ENCODE measurements around the gene MAML3.

MAML3 gene

DNA sequence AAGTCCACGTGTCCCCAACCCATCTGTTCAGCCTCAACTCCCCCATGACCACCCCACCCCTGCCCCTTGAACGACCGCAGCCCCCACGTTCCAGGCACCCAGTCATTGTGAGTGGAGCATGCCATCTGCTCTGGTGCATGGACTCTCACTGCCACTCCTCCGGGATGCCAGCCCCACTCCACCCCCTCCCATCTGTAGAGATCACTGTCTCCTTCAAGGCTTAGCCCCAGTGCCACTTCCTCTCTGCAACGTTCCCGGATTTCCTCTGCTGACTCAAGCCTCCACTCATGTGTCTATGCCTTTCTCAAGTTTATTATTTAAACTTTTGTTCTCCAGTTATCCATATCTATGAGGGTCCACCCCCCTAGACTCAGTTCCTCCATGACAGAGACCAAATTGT lies 54.0 kb downstream of the MAML3 start:
- no peak for DNase-seq (ENCODE audit: low read depth)

DNA sequence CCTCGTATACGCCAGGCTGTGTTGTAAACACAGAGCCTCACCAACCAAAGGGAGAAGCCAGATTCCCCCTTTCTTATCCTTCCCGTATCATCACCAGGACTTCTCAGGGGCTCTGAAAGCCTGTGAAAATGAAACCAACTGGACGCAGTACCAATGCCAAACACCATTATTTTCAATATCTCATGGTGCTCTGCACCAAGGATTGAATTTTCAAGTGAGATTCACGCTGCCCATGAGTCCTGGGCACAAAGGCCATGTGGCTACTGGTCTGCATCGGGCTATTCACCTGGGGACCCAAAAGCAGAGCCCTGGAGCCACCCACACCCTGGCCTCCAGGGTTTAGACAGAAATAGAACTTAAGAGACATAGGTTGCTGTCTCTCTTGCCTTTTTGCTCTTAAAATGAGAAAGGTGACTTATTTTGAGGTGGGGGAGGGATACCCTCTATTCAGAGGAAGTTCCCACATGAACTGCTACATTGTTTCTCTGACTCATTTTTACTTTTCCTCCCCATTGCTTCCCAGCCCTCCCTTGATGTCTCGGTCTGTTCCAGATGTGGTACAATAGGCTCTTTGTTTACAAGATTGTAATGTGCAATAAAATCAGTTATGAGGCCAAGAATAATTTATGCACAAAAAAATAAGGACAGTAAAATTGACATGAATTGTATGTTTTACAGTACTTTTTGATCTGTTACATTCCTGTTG lies 55.4 kb downstream of the MAML3 start:
- DNase-seq (ENCODE audit: low read depth) = no peak

DNA sequence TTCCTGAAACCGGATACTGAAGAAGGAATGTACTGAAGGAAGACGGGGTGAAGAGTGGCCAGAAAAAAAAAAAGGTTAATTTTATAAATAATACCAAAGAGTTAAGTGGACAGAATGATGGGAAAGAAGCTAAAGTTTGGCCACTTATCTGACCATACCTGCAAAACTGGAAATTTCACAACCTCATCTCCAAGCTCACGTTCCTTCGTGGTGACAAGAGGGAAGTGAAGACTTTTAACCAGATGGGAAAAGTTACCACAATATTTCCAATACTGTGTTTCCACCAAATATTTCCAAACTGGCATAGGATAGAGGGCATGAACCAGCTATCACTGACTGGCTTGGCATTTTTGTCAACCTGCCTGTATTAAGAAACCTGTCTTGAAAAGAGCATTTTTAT lies 56.4 kb downstream of the MAML3 start:
- DNase-seq (ENCODE audit: low read depth) = no peak

DNA sequence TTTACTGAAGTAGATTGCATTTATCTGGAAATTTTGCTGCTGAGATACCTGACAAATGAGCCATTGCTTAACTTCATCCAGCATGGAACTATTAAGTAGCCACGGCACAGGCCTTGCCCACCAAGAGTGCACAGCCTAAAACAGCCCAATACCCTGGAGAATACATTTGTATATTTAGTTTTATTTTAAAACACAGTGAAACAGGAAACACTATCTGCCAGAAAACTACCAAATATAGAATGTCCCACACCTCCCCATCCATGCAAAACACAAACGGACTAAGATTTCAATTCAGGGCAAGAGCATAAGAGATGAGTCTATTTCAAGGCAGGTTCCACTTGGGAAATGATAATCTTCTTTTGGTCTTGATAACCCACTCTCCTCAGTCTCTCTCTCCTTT lies 57.1 kb downstream of the MAML3 start:
- no peak for DNase-seq (ENCODE audit: low read depth)

DNA sequence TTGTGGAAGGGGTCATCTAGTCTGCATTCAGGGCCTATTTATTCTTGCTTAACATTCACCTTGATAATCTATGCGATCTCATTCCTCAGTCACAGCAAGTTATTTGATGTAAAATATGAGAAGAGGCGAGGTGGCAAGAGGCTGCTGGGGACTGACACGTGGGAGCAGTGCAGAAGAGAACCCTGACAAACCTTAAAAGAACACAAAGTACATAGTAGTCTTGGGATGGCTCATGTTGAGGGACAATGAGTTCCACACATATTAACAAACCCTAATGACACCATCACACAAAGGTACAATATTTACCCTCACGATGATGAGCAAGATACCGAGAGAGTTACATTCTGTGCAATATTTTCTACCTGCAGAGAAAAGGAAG lies 57.5 kb downstream of the MAML3 start:
- no peak for DNase-seq (ENCODE audit: low read depth)

DNA sequence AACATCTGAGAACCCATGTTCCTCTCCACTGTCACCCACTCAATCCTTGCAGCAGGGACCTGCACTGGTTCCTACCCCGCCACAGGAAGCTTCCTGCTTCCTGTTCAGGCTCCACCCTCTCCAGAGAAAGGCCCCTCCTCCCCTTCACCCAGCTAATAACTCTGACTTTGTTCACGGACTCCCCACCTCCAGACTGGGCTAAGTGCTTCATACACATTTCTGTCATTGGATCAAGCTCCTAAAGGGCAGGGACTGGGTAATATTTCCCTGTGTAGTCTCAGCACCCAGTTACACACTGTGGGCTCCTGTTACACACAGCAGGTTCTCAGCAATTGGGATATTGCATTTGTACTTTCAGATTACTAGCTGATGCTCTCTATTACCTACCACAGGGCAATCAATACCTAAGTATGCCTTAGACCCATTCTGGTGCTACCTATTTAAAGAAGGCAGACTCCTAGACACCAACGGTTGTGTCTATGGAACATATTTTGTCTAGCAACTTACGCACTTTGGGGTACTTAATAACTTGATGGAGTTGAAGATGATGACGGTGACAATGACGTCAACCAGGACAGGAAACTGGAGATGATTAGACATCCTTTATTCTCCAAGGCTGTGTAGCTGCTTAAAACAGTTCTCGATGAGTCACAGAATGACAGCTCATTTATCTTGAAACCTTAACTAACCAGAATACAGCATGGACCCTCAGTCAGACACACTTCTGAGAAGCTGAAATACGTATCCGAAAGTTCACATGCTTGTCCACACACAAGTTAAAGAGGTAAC lies 58.1 kb downstream of the MAML3 start:
- no peak for DNase-seq (ENCODE audit: low read depth)

DNA sequence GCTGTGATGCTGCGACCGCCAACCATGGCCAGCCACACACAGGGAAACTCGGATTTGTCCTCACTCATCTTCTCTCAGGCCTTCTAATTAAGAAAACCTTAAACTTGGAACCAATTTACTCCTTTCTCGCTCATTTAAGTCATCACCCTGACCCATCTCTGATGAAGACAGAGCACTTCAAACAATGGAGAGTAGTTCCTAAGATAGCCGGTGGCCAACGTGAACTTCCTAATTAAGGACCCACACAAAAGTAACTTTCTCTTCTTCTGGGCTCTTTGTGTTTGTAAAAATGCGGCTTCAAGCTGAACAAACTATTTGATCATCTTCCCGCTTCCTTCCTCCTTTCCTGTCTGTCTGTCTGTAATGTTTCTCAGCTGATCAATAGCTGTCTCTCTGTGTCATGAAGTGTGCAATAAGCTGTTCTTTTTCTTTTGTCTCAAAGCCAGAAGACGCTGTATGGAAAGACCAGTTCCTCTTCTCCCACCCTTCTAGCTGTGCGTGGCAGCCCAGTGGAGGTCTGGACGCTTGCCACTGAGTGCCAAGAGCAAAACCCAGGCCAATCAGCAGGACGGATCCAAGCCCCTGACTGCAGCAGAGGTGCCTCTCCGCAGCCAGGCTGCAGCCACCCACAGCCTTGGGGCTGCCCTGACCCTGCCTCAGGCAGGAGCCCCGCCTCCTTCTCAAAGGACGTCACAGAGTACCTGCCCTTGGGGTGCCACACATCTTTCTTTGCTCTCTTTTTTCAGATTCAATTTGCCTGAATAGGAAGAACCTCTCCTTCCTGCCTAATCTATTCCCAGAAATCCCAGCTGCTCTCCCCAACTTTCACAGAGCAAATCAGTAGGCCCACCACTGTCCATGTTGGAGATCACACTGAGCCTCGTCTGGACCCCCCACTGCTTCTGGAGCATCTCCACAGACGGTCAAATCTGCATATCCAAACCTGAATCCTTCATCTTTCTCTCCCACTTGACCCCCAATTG lies 59.3 kb downstream of the MAML3 start:
- peak; percentile 35 for DNase-seq (ENCODE audit: low read depth)

DNA sequence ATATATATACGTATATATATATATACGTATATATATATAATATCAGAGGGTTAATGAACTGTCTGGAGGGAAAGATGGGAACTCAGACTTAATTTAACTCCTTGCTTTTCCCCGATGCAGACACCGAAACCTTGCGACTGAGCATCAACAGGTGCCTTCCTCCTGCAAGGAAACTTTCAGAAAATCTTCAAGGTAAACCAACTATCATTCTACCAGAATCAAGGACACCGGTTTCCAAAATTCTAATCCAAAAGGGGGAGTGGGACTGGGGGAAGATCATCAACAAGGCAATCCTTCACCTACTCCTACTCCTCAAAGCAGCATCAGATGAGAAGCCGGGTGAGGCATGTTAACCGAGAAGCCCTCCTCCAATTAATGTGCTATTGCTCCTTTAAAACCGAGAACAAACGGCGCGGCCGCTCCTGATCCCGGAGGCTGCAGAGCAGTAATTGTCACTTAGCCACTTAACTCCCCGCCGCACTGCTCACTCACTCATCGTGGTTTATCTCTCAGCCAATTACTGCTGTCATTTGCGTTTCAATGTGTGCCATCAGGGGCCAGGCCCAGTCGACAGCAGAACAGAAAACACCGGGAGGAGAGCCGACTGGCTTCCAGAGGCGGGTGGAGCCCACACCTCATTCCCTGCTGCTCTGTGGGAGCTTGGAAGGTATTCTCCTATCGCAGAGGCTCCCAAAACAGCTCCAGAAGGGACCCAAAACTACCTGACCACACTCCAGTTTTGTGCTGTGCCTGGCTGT lies 61.7 kb downstream of the MAML3 start:
- DNase-seq (ENCODE audit: low read depth) = no peak

DNA sequence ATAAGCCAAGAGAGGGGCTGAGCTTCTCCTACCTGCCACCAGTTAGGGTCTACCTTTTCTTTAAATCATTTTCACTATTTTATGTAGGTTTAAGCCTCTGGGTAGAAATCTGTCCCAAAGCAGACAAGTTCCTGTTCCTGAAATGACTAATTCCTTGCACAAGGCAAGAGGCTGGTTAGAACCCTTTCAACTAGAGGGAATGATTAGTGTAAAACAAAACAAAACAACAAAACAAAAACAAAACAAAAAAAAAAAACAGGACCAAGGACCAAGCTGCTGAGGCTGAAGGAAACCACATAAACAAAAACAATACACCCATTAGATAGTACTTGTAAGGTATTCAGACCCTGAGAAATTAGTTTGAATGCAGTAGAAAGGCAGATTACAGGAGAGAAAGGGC lies 62.7 kb downstream of the MAML3 start:
- DNase-seq (ENCODE audit: low read depth) = no peak

DNA sequence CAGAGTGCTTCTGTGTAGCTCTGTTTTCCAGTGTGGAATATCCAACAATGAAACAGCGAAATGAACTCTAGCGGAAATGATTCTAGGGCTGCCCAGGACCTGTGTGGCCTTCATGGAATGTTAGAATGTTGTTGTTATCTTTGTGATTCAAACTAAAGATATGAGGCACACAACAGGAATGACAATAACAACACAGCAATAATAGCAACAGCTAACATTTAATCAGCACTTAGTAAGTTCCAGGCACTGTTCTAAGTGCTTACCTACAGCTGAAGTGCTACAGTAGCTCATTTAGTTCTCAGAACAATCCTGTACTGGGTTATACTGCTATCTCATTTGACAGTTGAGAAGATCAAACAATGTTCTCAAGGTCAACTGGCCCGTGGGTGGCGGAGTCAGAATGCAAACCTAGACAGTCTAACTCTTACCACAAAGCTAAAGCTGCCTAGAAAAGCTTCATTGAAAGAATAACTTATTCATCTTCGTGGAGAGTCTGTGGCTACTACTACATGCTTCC lies 63.7 kb downstream of the MAML3 start:
- no peak for DNase-seq (ENCODE audit: low read depth)

DNA sequence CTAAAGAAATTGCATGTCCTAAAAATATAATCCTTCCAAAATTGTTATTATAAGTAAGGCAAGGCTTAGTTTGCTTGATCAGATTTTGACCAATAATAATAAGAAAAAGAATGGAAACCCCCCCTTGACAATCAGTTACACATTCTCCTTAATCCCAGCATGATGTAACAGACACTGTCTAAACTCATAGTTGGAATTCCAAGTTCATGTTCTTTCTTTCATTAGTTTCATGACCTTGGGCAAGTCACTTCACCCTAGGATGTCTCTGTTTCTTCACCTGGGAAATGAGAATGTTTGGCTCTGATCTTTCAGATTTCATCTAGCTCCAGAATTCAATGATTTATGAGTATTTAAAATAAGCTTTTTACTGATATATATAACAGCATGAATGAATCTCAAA lies 64.8 kb downstream of the MAML3 start:
- no peak for DNase-seq (ENCODE audit: low read depth)

DNA sequence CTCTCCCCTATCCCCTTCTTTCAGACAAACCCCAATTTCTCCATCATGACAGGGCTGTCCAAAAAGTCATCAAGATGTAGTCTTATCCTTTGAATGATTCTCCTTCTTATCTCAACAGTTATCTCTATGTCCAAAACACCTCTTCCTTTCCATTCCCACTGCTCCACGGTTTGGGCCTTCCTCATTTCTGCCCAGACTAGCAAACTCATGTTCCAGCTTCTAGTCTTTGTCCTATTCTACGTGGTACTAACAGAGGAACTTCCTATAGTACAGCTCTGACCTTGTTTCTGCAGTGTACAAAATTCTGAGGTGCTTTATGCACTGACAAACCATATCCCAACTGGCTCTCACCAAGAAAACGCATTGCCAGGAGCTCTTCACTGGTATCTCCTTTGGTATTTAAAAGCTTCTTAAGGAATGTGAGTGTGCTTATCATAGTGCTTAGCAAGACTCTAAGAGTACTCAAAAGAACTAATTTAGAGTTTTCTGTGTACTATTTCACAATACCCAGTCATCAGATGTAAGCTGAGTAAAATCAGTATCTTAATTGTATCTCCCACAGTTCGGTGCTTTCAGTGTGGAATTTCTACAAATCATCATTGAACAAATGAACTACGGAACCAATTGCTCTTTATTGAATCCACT lies 65.5 kb downstream of the MAML3 start:
- DNase-seq (ENCODE audit: low read depth) = no peak

DNA sequence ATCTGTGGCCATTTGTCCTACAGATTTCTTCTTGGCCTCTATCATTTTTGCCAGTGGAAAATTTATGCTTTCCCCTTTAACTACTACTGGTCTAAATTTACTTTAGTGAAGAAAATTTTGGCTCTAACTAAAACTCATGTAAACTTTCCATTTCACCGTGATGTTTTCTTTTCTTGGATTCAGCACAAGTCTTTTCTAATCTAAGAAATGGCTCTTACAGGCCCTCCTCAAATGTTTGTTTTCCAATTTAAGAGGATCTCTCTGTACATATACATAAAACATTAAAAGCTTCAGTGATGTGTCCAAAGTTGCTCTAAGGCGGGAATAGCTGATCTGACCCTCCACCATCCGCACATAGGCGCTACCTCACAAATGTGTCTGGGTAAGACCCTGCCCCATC lies 68.1 kb downstream of the MAML3 start:
- DNase-seq (ENCODE audit: low read depth) = no peak

DNA sequence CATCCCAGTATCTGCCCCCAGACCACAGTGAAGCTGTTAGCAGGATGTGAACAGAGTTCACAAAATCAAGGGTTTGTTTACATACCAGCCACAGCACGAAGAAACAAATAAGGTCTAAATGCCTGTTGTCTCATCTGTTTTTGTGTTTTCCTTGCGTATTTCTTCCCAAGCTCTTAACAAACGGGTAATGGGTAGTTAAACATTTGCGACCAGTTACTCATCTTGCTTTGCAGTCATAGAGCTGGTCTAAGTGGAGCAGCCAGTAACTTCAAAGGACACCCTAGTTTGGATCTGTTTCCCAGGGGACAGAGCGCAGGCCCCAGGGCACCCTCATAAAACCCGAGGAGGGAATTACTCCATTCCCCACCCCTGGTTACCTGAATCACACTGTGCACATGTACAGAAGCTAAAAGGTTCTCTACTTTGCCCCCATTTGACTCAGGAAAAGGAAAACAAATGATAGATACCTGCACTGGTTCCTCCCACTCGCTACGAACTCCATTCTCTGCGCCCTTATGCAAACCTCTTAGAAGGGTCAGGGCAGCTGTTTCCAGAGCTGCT lies 68.8 kb downstream of the MAML3 start:
- no peak for DNase-seq (ENCODE audit: low read depth)

DNA sequence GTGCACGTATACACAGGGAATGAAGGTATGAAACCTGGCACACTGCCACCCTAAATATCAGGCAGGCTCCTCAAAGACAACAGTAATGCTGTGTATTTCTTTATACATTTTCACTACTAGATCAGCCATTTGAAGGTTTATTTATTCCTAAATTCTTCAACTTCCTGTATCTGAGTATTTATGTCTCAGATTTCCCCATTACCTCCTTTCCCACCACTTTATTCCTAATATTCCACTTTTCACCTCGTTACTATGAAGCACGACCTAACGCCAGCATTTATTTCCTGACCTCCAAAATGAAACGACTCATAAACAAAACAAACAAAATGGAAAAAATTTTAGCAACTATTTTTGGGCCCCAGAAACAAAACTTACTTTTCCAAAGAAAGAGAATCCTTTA lies 69.6 kb downstream of the MAML3 start:
- no peak for DNase-seq (ENCODE audit: low read depth)

DNA sequence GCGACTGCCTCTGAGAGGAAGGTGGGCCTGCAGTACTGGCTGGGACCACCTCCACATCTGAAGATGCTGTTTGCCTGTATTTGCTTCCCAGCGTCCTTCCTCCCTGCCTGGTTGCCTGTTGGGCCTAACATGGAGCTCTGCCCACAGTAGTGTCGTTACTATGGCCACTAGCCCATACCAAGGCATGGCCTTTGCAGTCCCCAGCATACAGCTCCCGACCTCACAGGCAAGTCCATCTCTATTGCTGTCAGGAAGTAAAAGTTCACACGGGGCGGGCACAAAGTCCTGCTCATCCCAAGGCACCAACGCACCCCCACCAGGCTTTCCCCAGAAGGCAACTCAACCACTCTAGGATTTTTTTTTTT lies 71.6 kb downstream of the MAML3 start:
- DNase-seq (ENCODE audit: low read depth) = no peak

DNA sequence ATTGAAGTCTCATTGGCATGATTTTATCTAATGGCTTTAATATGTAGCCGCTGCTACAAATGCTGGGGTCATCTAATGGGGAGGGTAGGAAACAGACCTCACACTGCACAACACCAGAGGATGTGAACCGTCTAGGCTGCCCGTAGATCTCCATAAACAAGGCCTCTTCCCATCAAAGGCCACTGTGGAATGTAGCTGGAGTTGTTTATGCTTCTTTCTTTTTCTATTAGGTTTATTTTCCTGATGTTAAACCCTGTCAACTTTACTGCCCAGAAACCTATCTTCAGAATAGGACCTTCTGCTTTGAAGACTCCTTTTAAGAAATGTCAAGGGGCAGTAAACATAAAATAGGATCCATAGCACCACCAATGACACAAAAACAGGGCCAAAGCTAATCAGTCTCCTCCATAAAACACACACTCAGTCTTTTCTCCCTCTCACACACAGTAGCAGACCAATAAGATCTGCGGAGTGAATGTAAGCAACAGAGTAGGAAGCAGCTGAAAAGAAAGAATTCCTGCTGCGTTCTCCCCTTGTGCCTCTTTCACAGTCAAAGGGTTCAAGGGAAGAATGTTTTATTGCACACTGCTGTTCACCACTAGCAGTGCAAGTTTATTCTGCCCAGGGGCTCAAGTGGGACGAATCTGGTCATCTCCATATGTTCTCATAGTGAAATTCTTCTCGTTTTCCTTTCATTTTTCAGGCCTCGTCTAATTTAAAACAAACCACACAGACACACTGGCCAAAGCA lies 72.2 kb downstream of the MAML3 start:
- DNase-seq (ENCODE audit: low read depth) = no peak

DNA sequence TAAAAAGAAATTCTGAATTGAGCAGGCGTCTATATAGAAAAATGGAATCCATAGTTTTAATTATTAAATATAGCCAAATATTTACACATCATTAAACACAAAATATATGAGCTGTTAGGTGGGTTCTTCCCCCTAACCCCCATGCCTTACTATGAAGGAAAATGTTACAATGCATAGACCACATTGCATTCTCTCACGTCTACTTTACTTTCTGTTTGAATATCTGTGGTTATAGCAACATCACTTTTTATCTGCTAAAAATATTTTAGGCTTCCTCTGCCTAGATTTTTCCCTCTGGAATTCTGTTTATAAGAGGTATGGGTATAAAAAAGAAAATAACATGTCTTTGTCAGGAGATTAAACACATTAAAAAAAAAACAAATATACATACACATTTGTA lies 73.1 kb downstream of the MAML3 start:
- no peak for DNase-seq (ENCODE audit: low read depth)

DNA sequence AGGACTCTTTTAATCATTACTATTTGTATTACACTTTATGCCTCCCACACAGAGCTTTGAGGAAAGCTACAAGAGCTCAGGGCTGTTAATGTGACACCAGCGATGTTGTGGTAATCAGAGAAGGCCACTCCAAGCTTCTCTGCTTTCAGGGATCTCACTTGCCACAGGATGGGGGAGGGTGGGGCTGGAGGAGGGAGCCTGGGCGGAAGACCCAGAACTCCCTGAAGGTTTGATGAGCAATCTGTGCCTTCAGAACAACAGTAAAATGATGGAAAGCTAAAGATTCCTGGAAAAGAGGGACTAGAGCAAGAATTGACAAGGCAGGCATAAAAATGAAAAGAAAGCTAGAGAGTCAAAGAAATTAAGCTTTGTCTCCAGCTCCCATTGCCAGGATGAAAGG lies 75.6 kb downstream of the MAML3 start:
- DNase-seq (ENCODE audit: low read depth) = no peak

DNA sequence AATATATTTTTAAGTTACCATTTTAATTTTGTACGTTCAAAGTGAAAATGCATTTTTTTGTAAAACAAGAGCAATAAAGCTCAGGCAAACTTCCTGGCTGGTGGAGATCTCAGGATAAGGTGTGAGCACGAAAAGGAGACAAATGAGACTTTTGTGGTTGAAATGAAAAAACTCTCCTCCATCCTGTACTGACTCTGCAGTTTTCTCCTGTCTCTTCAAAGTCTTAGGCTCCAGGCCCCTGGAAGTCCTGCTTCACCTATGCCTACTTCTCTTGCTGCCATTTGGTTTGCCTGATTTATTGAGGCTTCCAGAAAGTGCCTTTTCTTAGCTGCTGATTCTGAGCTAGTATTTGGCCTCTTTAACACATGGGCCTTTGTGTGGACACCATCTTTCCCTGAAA lies 77.7 kb downstream of the MAML3 start:
- DNase-seq (ENCODE audit: low read depth) = no peak
